HEK293T (cell line): ENCODE measurements around the gene DBI.

Experiments used
- CTCF ChIA-PET: fragments of 350-600 bp; formaldehyde crosslinking; extraction: SDS; loops from one replicate; lab custom pipeline; 2021; ENCODE audit warnings: antibody characterized with exemption, inconsistent platforms; lab: Yijun Ruan, JAX
- POLR2A ChIA-PET: fragments of 350-600 bp; formaldehyde crosslinking; extraction: SDS; loops from one replicate; lab custom pipeline; 2020; ENCODE audit warnings: antibody characterized with exemption, inconsistent platforms; lab: Yijun Ruan, JAX
- DNase-seq: peaks from one replicate; pipeline ENCODE4 v3.0.0; 2012; ENCODE audit warnings: mixed read lengths; ENCODE audit errors: extremely low spot score
- ARNT ChIP-seq: fragments of 450-650 bp; IDR thresholded peaks from 2 replicates; pipeline ENCODE4 v1.6.1; 2017; ENCODE audit warnings: mild to moderate bottlenecking
- BHLHE40 ChIP-seq: fragments of 450-650 bp; IDR thresholded peaks from 2 replicates; pipeline ENCODE4 v1.6.1; 2016; ENCODE audit warnings: mild to moderate bottlenecking, moderate library complexity, borderline replicate concordance
- CTBP1 ChIP-seq: fragments of 450-650 bp; IDR thresholded peaks from 2 replicates; pipeline ENCODE4 v1.6.1; 2016; ENCODE audit warnings: borderline replicate concordance
- ELF4 ChIP-seq: fragments of 450-650 bp; IDR thresholded peaks from 2 replicates; pipeline ENCODE4 v1.6.1; 2017; ENCODE audit warnings: antibody characterized with exemption
- FOXA1 ChIP-seq: fragments of 450-650 bp; IDR thresholded peaks from 2 replicates; pipeline ENCODE4 v1.6.1; 2016; ENCODE audit warnings: mild to moderate bottlenecking
- FOXK2 ChIP-seq: fragments of 450-650 bp; IDR thresholded peaks from 2 replicates; pipeline ENCODE4 v1.6.1; 2016; ENCODE audit warnings: mild to moderate bottlenecking
- HDGF ChIP-seq: fragments of 450-650 bp; IDR thresholded peaks from 2 replicates; pipeline ENCODE4 v1.6.1; 2017; ENCODE audit warnings: antibody characterized with exemption, borderline replicate concordance
- L3MBTL2 ChIP-seq: fragments of 450-650 bp; conservative IDR thresholded peaks from 2 replicates; pipeline ENCODE4 v1.6.1; 2016; ENCODE audit warnings: mild to moderate bottlenecking
- NFRKB ChIP-seq: fragments of 450-650 bp; IDR thresholded peaks from 2 replicates; pipeline ENCODE4 v1.6.1; 2016; ENCODE audit warnings: mild to moderate bottlenecking, moderate library complexity
- SP1 ChIP-seq: fragments of 450-650 bp; IDR thresholded peaks from 2 replicates; pipeline ENCODE4 v1.6.1; 2017
- SUZ12 ChIP-seq: fragments of 450-650 bp; IDR thresholded peaks from 2 replicates; pipeline ENCODE4 v1.6.1; 2016; ENCODE audit warnings: mild to moderate bottlenecking
- TARDBP ChIP-seq: fragments of 450-650 bp; IDR thresholded peaks from 2 replicates; pipeline ENCODE4 v1.6.1; 2016
- ZNF384 ChIP-seq: fragments of 450-650 bp; IDR thresholded peaks from 2 replicates; pipeline ENCODE4 v1.6.1; 2016
- TF ChIP-seq, protein P1 (sequence below): fragments of 450-650 bp; IDR thresholded peaks from 2 replicates; pipeline ENCODE4 v1.6.1; 2016

The DBI gene

GRCh38 chr2:119377294-119377992 lies 10.7 kb downstream of the DBI start:
- DNase-seq: no peak
- POLR2A ChIA-PET: interaction anchor here (1.2 to 3.0 kb wide), 2 partner anchors 10 to 11 kb away, joined by 4 to 13 read pairs; partner anchors contain the start of genes C2orf76 and DBI

DNA sequence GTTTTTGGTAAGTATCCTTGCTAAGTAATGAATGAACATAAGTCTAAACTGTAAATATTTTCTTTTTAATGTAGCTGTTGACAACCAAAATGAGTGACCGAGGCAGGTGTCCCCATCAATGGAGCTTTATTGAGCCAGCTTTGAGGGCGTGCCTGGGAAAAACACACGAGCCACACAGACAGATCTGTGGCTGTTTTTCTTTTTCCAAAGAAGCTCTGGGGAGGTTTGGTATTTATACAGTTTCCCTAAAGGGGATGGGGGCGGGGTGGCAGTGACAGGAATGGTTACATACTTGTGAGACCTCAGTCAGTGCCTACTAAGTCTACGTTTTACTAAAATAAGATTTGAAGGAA lies 11.2 kb downstream of the DBI start:
- ChIA-PET CTCF (no interaction called here), POLR2A (interaction anchor here (3.0 kb wide), 1 partner anchor 11 kb away, joined by 13 read pairs; the partner anchor contains the start of genes C2orf76 and DBI)
- no peak for DNase-seq
- TF ChIP-seq ZNF384: no peak
- TF ChIP-seq BHLHE40: no peak
- no peak for TF ChIP-seq ARNT
- TF ChIP-seq SP1: no peak
- TF ChIP-seq FOXK2: no peak
- no peak for TF ChIP-seq CTBP1
- TF ChIP-seq, protein P1, sequence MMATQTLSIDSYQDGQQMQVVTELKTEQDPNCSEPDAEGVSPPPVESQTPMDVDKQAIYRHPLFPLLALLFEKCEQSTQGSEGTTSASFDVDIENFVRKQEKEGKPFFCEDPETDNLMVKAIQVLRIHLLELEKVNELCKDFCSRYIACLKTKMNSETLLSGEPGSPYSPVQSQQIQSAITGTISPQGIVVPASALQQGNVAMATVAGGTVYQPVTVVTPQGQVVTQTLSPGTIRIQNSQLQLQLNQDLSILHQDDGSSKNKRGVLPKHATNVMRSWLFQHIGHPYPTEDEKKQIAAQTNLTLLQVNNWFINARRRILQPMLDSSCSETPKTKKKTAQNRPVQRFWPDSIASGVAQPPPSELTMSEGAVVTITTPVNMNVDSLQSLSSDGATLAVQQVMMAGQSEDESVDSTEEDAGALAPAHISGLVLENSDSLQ: no peak

More at GRCh38 chr2:119377294-119377992, 10.7 kb downstream of the DBI start:
- CTCF ChIA-PET: no interaction called here
- TF ChIP-seq FOXK2: no peak
- TF ChIP-seq ELF4: no peak
- TF ChIP-seq TARDBP: no peak

DNA sequence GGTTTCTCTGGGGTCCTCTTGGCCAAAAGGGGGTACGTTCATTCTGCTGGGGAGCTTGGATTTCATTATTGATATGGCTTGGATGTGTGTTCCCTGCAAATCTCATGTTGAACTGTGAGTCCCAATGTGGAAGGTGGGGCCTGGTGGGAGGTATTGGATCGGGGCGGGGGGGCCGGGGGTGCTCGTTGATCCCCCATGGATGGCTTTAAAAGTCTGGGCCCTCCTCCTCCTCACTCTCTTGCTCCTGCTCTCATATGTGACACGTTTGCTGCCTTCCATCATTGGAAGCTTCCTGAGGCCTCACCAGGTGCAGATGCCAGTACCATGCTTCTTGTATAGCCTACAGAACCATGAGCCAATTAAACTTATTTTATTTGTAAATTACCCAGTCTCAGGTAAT lies 11.8 kb downstream of the DBI start:
- ChIA-PET CTCF (no interaction called here), POLR2A (interaction anchor here (3.0 kb wide), 1 partner anchor 11 kb away, joined by 13 read pairs; the partner anchor contains the start of genes C2orf76 and DBI)
- TF ChIP-seq SP1: no peak
- TF ChIP-seq ARNT: no peak
- TF ChIP-seq TARDBP: no peak
- TF ChIP-seq BHLHE40: no peak
- TF ChIP-seq HDGF: no peak
- no peak for TF ChIP-seq CTBP1
- TF ChIP-seq FOXA1: no peak
- DNase-seq: no peak

DNA sequence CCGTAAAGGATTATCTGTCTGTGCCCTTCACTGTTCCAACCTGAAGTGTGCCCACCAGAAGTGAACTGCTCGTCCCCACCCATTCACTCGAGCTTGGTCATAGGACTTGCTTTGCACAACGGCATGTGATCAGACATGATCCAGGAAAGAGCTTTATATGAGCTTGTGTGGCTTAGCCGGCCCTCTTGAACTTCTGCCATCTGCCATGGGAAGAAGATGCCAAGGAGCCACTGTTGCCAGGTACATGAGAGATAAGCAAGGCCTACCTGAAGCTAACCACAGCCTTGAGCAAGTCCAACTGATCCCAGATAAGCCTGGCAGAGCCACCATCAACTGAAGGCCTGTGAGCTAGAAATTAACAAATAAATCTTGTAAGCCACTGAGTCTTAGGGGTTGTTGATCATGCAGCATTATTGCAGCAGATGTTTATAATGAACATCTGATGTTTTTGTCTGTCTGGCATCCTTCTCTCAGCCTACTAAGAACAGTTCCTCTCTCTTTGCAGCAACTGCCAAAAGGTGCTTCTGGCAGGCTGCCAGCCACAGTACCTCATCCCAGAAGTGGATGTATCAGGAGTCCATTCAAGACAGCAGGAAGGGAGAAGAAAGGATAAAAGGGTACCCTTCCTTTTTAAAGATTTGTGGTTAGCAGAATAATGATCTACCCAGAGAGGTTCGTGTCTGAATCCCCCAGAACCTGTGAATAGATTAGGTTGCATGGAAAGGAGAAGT lies 16.8 kb downstream of the DBI start:
- TF ChIP-seq ELF4: no peak
- TF ChIP-seq SP1: no peak
- TF ChIP-seq FOXA1: no peak
- TF ChIP-seq, protein P1: no peak
- no peak for TF ChIP-seq TARDBP
- no peak for TF ChIP-seq HDGF
- no peak for TF ChIP-seq NFRKB
- no peak for TF ChIP-seq ZNF384
- TF ChIP-seq SUZ12: no peak
- TF ChIP-seq CTBP1: no peak
- no peak for TF ChIP-seq BHLHE40
- TF ChIP-seq FOXK2: no peak
- ChIA-PET CTCF (no interaction called here), POLR2A (interaction anchor here (1.4 kb wide), 1 partner anchor 17 kb away, joined by 5 read pairs; the partner anchor contains the start of genes C2orf76 and DBI)
- no peak for DNase-seq

- TF ChIP-seq, protein P1: no peak
- TF ChIP-seq FOXK2: no peak
- TF ChIP-seq BHLHE40: no peak
- no peak for TF ChIP-seq ARNT
- TF ChIP-seq L3MBTL2: no peak
- TF ChIP-seq ELF4: no peak
- no peak for TF ChIP-seq SUZ12
- DNase-seq: no peak
- POLR2A ChIA-PET: no interaction called here
- CTCF ChIA-PET: no interaction called here
Measured at GRCh38 chr2:119384971-119385370, 18.2 kb downstream of the DBI start.

- ChIA-PET CTCF (no interaction called here), POLR2A (no interaction called here)
- no peak for DNase-seq
- TF ChIP-seq HDGF: no peak
- TF ChIP-seq NFRKB: no peak
- no peak for TF ChIP-seq ARNT
- TF ChIP-seq ZNF384: no peak
- no peak for TF ChIP-seq BHLHE40
Measured at GRCh38 chr2:119385466-119385865, 18.7 kb downstream of the DBI start.
